K562 (cell line): Measurements from ENCODE around the gene MMP24. TPM values are rescaled to one million over a fixed set of nuclear protein-coding genes. Genes with fewer than 3 reads are reported as not detected.

Experiments used
- ATAC-seq: fragments of 200-7000 bp; cut with Tn5 transposase; 3 replicates; pipeline ENCODE4 v1.9.1; 2020; ENCODE audit warnings: moderate library complexity
- BruUV-seq: library from RNA; stranded (reverse); fragments of 400-500 nt; replicated peaks from 2 replicates; lab custom pipeline; 2021; lab: Mats Ljungman, UMichigan
- CTCF ChIA-PET: fragments of 300-600 bp; formaldehyde crosslinking; extraction: SDS; loops from one replicate; lab custom pipeline; 2021; ENCODE audit warnings: low intra/inter-chr PET ratio; lab: Yijun Ruan, JAX
- POLR2A ChIA-PET: fragments of 300-600, 350-650 bp; sonication (Branson Sonifier 250); formaldehyde crosslinking; extraction: SDS; loops from one replicate; lab custom pipeline; 2021; ENCODE audit warnings: antibody characterized with exemption, inconsistent platforms; lab: Yijun Ruan, JAX
- DNase-seq, 4 experiments: peaks; one replicate each; pipeline versions ENCODE4 v3.0.0 to v3.0.0-alpha.2; 2011 to 2018; ENCODE audit warnings: low spot score in 3 of 4, mixed read lengths in 3 of 4; ENCODE audit errors: extremely low read depth in 1 of 4
- FAIRE-seq: peaks from 2 replicates; lab custom pipeline; 2011; peaks lifted over from hg19 to GRCh38; lab: Jason Lieb, UNC
- H2AFZ ChIP-seq: 2 replicates; pipeline ENCODE4 v1.6.0; 2011; ENCODE audit warnings: low read depth, low read length, control low read depth, inconsistent platforms
- H3K27ac ChIP-seq: fragments of 200-600 bp; 3 replicates; pipeline ENCODE4 v1.8.0; 2011; ENCODE audit warnings: low read depth, mild to moderate bottlenecking, control low read depth, inconsistent platforms, low read length, moderate library complexity, mixed read lengths; ENCODE audit errors: extremely low read depth
- H3K27me3 ChIP-seq, 2 experiments: fragments of 300-600 bp in 1 of 2; 2 replicates in 1 of 2; 3 replicates in 1 of 2; pipeline versions ENCODE4 v1.6.0 to v1.8.0; 2011; ENCODE audit warnings: inconsistent platforms in 2 of 2, low read length in 2 of 2, mild to moderate bottlenecking in 1 of 2, mixed read lengths in 1 of 2, moderate library complexity in 1 of 2; ENCODE audit not compliant: control insufficient read depth in 2 of 2, insufficient read depth in 2 of 2
- H3K36me3 ChIP-seq: fragments of 300-600 bp; 3 replicates; pipeline ENCODE4 v1.8.0; 2011; ENCODE audit warnings: mild to moderate bottlenecking, low read length, inconsistent platforms; ENCODE audit not compliant: control insufficient read depth, insufficient read depth
- H3K4me1 ChIP-seq, 2 experiments: fragments of 200-600 bp in 1 of 2; replicated peaks in 1 of 2; 2 replicates in 1 of 2; 3 replicates in 1 of 2; pipeline versions ENCODE4 v1.5.1 to v1.8.0; 2011; ENCODE audit warnings: inconsistent platforms in 2 of 2, low read length in 2 of 2, mild to moderate bottlenecking in 1 of 2, mixed read lengths in 1 of 2, moderate library complexity in 1 of 2; ENCODE audit not compliant: control insufficient read depth in 2 of 2, insufficient read depth in 2 of 2
- H3K4me2 ChIP-seq: 2 replicates; pipeline ENCODE4 v1.6.1; 2011; ENCODE audit warnings: low read length, control low read depth, inconsistent platforms, mixed read lengths; ENCODE audit not compliant: insufficient read depth
- H3K4me3 ChIP-seq: fragments of 200-600 bp; sonication (generic), shearing (Covaris generic); 2 replicates; pipeline ENCODE4 v1.5.1; 2016; ENCODE audit warnings: control low read depth, inconsistent platforms
- H3K79me2 ChIP-seq: fragments of 200-600 bp; 3 replicates; pipeline ENCODE4 v1.8.0; 2011; ENCODE audit warnings: low read length, inconsistent platforms; ENCODE audit not compliant: control insufficient read depth, insufficient read depth
- H3K9ac ChIP-seq, 2 experiments: 2 replicates each; pipeline versions ENCODE4 v1.6.0 to v1.6.1; 2011; ENCODE audit warnings: low read depth in 2 of 2, low read length in 2 of 2, control low read depth in 1 of 2, inconsistent platforms in 1 of 2, mild to moderate bottlenecking in 1 of 2, mixed read lengths in 1 of 2; ENCODE audit not compliant: insufficient read depth in 1 of 2
- H3K9me1 ChIP-seq: one replicate; pipeline ENCODE4 v1.6.0; 2011; ENCODE audit warnings: inconsistent platforms, mild to moderate bottlenecking, low read length, moderate library complexity; ENCODE audit not compliant: control insufficient read depth, insufficient read depth
- H3K9me3 ChIP-seq: replicated peaks from 2 replicates; pipeline ENCODE4 v1.5.1; 2011; ENCODE audit warnings: low read depth, low read length, inconsistent platforms; ENCODE audit not compliant: control insufficient read depth, insufficient read depth
- H4K20me1 ChIP-seq: replicated peaks from 2 replicates; pipeline ENCODE4 v1.6.1; 2011; ENCODE audit warnings: low read length, inconsistent platforms, mixed read lengths; ENCODE audit not compliant: control insufficient read depth, insufficient read depth
- ATF1 ChIP-seq, 2 experiments: fragments of 450-650 bp in 1 of 2; IDR thresholded peaks; 2 replicates each; pipeline ENCODE4 v1.6.1; 2016; ENCODE audit warnings: missing compliant biosample characterization in 1 of 2, missing genetic modification characterization in 1 of 2
- CREBBP ChIP-seq: IDR thresholded peaks from one replicate; pipeline ENCODE4 v1.6.1; 2012; ENCODE audit warnings: low read depth, mild to moderate bottlenecking, control low read depth, inconsistent platforms, low read length
- HDAC6 ChIP-seq: IDR thresholded peaks from 2 replicates; pipeline ENCODE4 v1.6.1; 2012; ENCODE audit warnings: low read depth, mild to moderate bottlenecking, control low read depth, inconsistent platforms, low read length, moderate library complexity
- MBD1 ChIP-seq: fragments of 250-450 bp; sonication (Bioruptor Pico); IDR thresholded peaks from 2 replicates; pipeline ENCODE4 v1.8.0; 2022; ENCODE audit warnings: inconsistent platforms
- MEIS2 ChIP-seq: fragments of 450-650 bp; IDR thresholded peaks from 2 replicates; pipeline ENCODE4 v1.6.1; 2014; ENCODE audit warnings: mild to moderate bottlenecking; ENCODE audit not compliant: partially characterized antibody
- NCOA6 ChIP-seq: fragments of 450-650 bp; IDR thresholded peaks from 2 replicates; pipeline ENCODE4 v1.6.1; 2017; ENCODE audit warnings: mild to moderate bottlenecking
- RFX5 ChIP-seq: IDR thresholded peaks from 2 replicates; pipeline ENCODE4 v1.6.1; 2011; ENCODE audit warnings: low read depth, mild to moderate bottlenecking, improper control_type of control experiment, low read length
- TAF15 ChIP-seq: fragments of 200-400 bp; formaldehyde crosslinking; IDR thresholded peaks from 2 replicates; pipeline ENCODE4 v1.6.1; 2017; ENCODE audit warnings: mild to moderate bottlenecking, low read depth, low read length, moderate library complexity
- TAF7 ChIP-seq: fragments of 450-650 bp; IDR thresholded peaks from 2 replicates; pipeline ENCODE4 v1.6.1; 2016; ENCODE audit warnings: missing genetic modification characterization, missing compliant biosample characterization
- TAL1 ChIP-seq: fragments of 450-650 bp; IDR thresholded peaks from 2 replicates; pipeline ENCODE4 v1.6.1; 2016; ENCODE audit warnings: mild to moderate bottlenecking
- YY1 ChIP-seq, 3 experiments: IDR thresholded peaks; 2 replicates each; pipeline ENCODE4 v1.6.1; 2011; ENCODE audit warnings: low read length in 2 of 3, mild to moderate bottlenecking in 2 of 3, moderate library complexity in 2 of 3, borderline replicate concordance in 1 of 3, control low read depth in 1 of 3, low read depth in 1 of 3; ENCODE audit not compliant: insufficient read depth in 3 of 3, insufficient replicate concordance in 2 of 3, control insufficient read depth in 1 of 3, insufficient read length in 1 of 3; ENCODE audit errors: extremely low read depth in 1 of 3
- ZBTB34 ChIP-seq: fragments of 250-450 bp; sonication (Bioruptor Pico); IDR thresholded peaks from 2 replicates; pipeline ENCODE4 v1.8.0; 2021; ENCODE audit warnings: mild to moderate bottlenecking, moderate library complexity
- ZKSCAN1 ChIP-seq: fragments of 150-350 bp; IDR thresholded peaks from 2 replicates; pipeline ENCODE4 v1.6.1; 2016; ENCODE audit warnings: low read depth, low read length
- ZMIZ1 ChIP-seq, 2 experiments: fragments of 150-350 bp in 1 of 2; IDR thresholded peaks; 2 replicates each; pipeline ENCODE4 v1.6.1; 2012 to 2016; ENCODE audit warnings: low read depth in 2 of 2, low read length in 2 of 2, mild to moderate bottlenecking in 1 of 2, moderate library complexity in 1 of 2
- WGBS: fragments of 100-300 bp; shearing (Covaris generic); methylation state at CpG from one replicate; pipeline ENCODE4 v1.1.6; 2016; ENCODE audit warnings: low coverage, mixed read lengths; ENCODE audit not compliant: insufficient coverage; ENCODE audit errors: missing lambda C conversion rate; 5-methylcytosine and 5-hydroxymethylcytosine counted together
- in situ Hi-C: fragments of 300-500 bp; cut with MboI; formaldehyde crosslinking; loops from 4 replicates; pipeline ENCODE4 v1.15.0; 2018; ENCODE audit warnings: inconsistent platforms, mixed read lengths
- intact Hi-C: fragments of 100-400 bp; cut with micrococcal nuclease; formaldehyde crosslinking; loops from 2 replicates; pipeline ENCODE4 v1.14.2; 2022
- polyA plus RNA-seq, 8 experiments: library from polyadenylated mRNA; depleted of rRNA in 4 of 8; stranded (reverse) in 5 of 8; unstranded in 3 of 8; fragments of >200 nt; fragmentation: Nextera tagmentation in 2 of 8; fragmentation: Illumina TruSeq in 1 of 8; extraction: Ambion mirVana in 2 of 8; extraction: Trizol in 1 of 8; gene quantifications; 2 replicates each; pipeline versions ENCODE4 v1.2.1 to v1.2.3, GENCODE V29; 2011 to 2014; ENCODE audit warnings: inconsistent platforms in 1 of 8, missing spikeins in 1 of 8
- total RNA-seq, 7 experiments: library from RNA; depleted of rRNA in 6 of 7; stranded (reverse); fragments of >200 nt in 6 of 7; fragmentation: Illumina TruSeq in 2 of 7; extraction: Trizol in 2 of 7; gene quantifications; 2 replicates each; pipeline versions ENCODE4 v1.2.1 to v1.2.3, GENCODE V29; 2011 to 2021; ENCODE audit warnings: low replicate concordance in 1 of 7

Gene MMP24
- total and polyA plus RNA-seq, 9 of the 15 experiments (the other 6 are each of a cell fraction or from before 2014, with no cell fraction given): 0.03 to 0.07 (median 0.03) TPM; not detected in 6

- DNase-seq (no peak), FAIRE-seq (no peak), ATAC-seq (no peak)
- intact Hi-C loops (no loop called here), in situ Hi-C loops (no loop called here)
- Histone ChIP-seq H3K79me2 (no peaks in the 10 kb centered on the region), H3K36me3 (peaks cover 2% of the 10 kb centered on the region; the same call in 1 of the 3 replicates), H3K4me2 (no peak overlapping the region), H3K4me3 (no peak overlapping the region), H3K27ac (no peak overlapping the region), H3K9ac (peak overlapping the region in 1 of 2 experiments; percentile 30; a peak in 1 of 4 replicates), H2AFZ (no peak overlapping the region), H3K4me1 (peaks cover 3 to 10% of the 10 kb centered on the region in 2 experiments; a peak in 4 of 5 replicates), H4K20me1 (0 out of 2 replicates have a peak, but pooled peaks cover 4% of the 10 kb centered on the region), H3K27me3 (peaks cover 31 to 39% of the 10 kb centered on the region in 2 experiments), H3K9me3 (no peaks in the 10 kb centered on the region), H3K9me1 (peaks cover 3% of the 10 kb centered on the region)
- ChIA-PET CTCF (no interaction called here), POLR2A (interaction anchor here (1.0 to 1.1 kb wide), 3 partner anchors 9 to 60 kb away, joined by 3 to 6 read pairs (median 3); partner anchors contain the start of gene EIF6)
- 63% methylated on average over 14 of the region's 14 CpGs for WGBS
- TF ChIP-seq ZMIZ1 (IDR thresholded peaks at IDR 0.05; ENCODE audit: low read depth in 2 of 2, low read length in 2 of 2): no peak
- TF ChIP-seq CREBBP: no peak
- TF ChIP-seq MBD1 (CRISPR knock-in tag): no peak
- no peak for TF ChIP-seq ATF1 (CRISPR knock-in tag; IDR thresholded peaks at IDR 0.05)
- no peak for TF ChIP-seq ATF1 (tag; IDR thresholded peaks at IDR 0.05)
- no peak for TF ChIP-seq MEIS2
- no peak for TF ChIP-seq HDAC6
- no peak for TF ChIP-seq TAF15
- TF ChIP-seq RFX5: no peak
- no peak for TF ChIP-seq TAF7
- TF ChIP-seq YY1 (IDR thresholded peaks at IDR 0.05; ENCODE audit: borderline replicate concordance in 1 of 3, control insufficient read depth in 1 of 3, extremely low read depth in 1 of 3, insufficient read depth in 3 of 3, insufficient read length in 1 of 3, insufficient replicate concordance in 2 of 3, low read depth in 1 of 3, low read length in 2 of 3): no peak
- TF ChIP-seq ZKSCAN1: no peak
- no peak for TF ChIP-seq TAL1
- TF ChIP-seq NCOA6: no peak
- TF ChIP-seq ZBTB34 (CRISPR knock-in tag): no peak
- BruUV-seq: no TSS peak
Observed at GRCh38 chr20:35297740-35298139, 71.2 kb downstream of the MMP24 start.
